NT2/D1 (cell line): Measurements from ENCODE around the gene CSNK1D.

Experiments
- DNase-seq: peaks from one replicate; pipeline ENCODE4 v3.0.0-alpha.2; 2011; ENCODE audit warnings: low read depth, low spot score
- H3K27me3 ChIP-seq: 2 replicates; pipeline ENCODE4 v1.6.0; 2011; ENCODE audit warnings: mild to moderate bottlenecking; ENCODE audit not compliant: insufficient read length, insufficient read depth
- H3K36me3 ChIP-seq: 2 replicates; pipeline ENCODE4 v1.6.1; 2011; ENCODE audit warnings: mild to moderate bottlenecking, low read length, mixed read lengths; ENCODE audit not compliant: insufficient read depth, insufficient read length
- H3K4me1 ChIP-seq: 2 replicates; pipeline ENCODE4 v1.5.1; 2011; ENCODE audit not compliant: insufficient read depth, insufficient read length
- H3K4me3 ChIP-seq: 2 replicates; pipeline ENCODE4 v1.5.1; 2011; ENCODE audit warnings: low read depth; ENCODE audit not compliant: insufficient read length
- H3K9ac ChIP-seq: 2 replicates; pipeline ENCODE4 v1.6.0; 2011; ENCODE audit warnings: low read depth; ENCODE audit not compliant: insufficient read length
- H3K9me3 ChIP-seq: 2 replicates; pipeline ENCODE4 v1.5.1; 2011; ENCODE audit warnings: mild to moderate bottlenecking, low read length; ENCODE audit not compliant: insufficient read depth
- SUZ12 ChIP-seq: IDR thresholded peaks from 2 replicates; pipeline ENCODE4 v1.6.1; 2011; ENCODE audit not compliant: insufficient read length, insufficient read depth; ENCODE audit errors: extremely low read depth
- YY1 ChIP-seq: IDR thresholded peaks from 2 replicates; pipeline ENCODE4 v1.6.1; 2011; ENCODE audit not compliant: insufficient read length, insufficient read depth
- ZNF274 ChIP-seq: IDR thresholded peaks from 2 replicates; pipeline ENCODE4 v1.6.1; 2011; ENCODE audit warnings: mild to moderate bottlenecking, low read depth, low read length

Gene CSNK1D

DNA sequence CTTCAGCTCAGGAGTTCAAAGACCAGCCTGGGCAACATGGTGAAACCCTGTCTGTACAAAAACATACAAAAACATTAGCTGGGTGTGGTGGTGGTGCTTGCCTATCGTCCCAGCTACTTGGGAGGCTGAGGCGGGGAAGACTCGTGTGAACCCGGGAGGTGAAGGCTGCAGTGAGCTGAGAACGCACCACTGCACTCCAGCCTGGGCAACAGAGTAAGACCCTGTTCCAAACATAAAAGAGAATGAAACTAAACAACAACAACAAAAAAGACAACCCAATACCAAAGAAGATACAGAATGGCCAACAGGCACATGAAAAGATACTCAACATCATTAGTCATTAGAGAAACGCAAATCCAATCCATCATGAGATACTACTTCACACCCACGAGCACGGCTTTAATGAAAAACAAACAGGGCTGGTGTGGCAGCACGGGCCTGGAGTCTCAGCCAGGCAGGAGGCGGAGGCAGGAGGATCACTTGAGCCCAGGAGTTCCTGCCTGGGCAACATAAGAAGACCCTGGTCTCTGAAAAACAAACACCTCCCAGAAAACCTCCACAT is 52.1 kb downstream of the CSNK1D start:
- Histone ChIP-seq H3K4me3 (no peak overlapping the region), H3K27me3 (no peaks in the 10 kb centered on the region), H3K9me3 (0 out of 2 replicates have a peak, but pooled peaks cover 3% of the 10 kb centered on the region), H3K36me3 (peaks cover 3% of the 10 kb centered on the region), H3K9ac (no peak overlapping the region), H3K4me1 (peaks cover 25% of the 10 kb centered on the region)
- TF ChIP-seq ZNF274 = no peak
- no peak for DNase-seq

DNA sequence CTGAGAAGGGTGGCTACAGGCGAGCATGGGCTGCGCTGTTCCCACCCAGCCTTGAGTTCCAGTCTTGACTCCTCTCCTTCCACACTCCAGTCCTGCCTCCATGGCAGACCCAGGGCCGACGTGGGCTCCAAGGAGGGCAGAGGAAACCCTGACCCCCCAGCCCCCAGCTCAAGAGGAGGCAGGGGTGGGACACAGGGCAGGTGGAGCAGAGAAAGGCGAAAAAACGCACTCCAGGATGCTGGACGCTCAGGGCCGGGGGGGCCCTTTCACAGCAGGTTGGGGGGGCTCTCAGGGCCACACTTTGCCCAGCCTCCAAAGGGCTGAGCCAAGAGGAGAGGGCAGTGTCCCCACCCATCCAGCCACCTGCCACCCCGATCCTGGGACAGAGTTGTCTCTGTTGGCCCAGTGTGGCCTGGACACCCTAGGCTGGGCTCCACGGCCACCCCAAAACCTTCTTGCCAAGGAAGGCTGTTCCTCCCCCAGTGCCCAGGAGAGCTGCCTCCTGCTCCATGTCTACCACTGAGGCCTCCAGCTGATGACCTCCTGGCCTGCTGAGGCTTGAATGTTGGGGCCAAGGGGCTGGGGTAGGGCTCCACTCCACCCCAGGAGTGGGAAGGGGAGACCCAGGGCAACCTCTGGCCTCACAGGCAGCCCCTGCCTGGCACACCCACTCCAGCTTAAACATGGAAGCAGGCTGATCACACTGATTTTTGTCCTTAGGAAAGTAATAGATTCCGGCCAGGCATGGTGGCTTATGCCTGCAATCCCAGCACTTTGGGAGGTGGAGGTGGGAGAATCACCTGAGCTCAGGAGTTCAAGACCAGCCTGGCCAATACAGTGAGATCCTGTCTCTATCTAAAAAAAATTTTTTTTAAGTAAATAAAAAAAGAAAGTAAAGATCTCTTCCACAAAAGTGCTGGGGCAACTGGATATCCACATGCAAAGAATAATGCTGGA is 53.5 kb downstream of the CSNK1D start:
- Histone ChIP-seq H3K27me3 (no peaks in the 10 kb centered on the region), H3K4me1 (peaks cover 15% of the 10 kb centered on the region), H3K36me3 (peaks cover 3% of the 10 kb centered on the region), H3K4me3 (no peak overlapping the region), H3K9ac (no peak overlapping the region), H3K9me3 (0 out of 2 replicates have a peak, but pooled peaks cover 3% of the 10 kb centered on the region)
- no peak for DNase-seq
- no peak for TF ChIP-seq YY1
- TF ChIP-seq ZNF274 = no peak
- TF ChIP-seq SUZ12 = no peak

DNA sequence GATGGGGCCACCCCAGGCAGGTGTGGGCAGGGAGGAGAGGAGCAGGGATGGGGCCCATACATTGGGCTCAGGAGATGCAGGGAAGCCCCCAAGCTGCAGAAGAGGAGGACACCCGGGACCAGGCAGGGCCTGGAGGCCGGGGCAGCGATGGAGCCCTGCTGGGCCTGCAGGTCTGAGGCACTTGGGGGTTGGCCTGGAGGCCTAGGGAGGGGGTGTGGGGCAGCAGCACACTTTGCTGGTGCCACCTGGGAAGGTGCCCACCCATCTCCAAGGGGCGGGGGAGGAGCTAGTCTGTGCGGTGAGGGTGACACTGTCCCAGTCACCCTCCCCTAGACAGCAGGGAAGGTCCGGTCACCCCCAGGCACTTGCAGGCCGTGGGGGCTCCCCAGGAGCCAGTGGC is 54.4 kb downstream of the CSNK1D start:
- peaks cover 4% of the 10 kb centered on the region for H3K27me3 ChIP-seq
- H3K9me3 ChIP-seq = 0 out of 2 replicates have a peak, but pooled peaks cover 3% of the 10 kb centered on the region
- no peak overlapping the region for H3K4me3 ChIP-seq
- peaks cover 15% of the 10 kb centered on the region for H3K4me1 ChIP-seq
- TF ChIP-seq ZNF274 (no peak), YY1 (no peak), SUZ12 (no peak)
- no peak overlapping the region for H3K9ac ChIP-seq
- H3K36me3 ChIP-seq = peaks cover 3% of the 10 kb centered on the region
- DNase-seq = no peak

DNA sequence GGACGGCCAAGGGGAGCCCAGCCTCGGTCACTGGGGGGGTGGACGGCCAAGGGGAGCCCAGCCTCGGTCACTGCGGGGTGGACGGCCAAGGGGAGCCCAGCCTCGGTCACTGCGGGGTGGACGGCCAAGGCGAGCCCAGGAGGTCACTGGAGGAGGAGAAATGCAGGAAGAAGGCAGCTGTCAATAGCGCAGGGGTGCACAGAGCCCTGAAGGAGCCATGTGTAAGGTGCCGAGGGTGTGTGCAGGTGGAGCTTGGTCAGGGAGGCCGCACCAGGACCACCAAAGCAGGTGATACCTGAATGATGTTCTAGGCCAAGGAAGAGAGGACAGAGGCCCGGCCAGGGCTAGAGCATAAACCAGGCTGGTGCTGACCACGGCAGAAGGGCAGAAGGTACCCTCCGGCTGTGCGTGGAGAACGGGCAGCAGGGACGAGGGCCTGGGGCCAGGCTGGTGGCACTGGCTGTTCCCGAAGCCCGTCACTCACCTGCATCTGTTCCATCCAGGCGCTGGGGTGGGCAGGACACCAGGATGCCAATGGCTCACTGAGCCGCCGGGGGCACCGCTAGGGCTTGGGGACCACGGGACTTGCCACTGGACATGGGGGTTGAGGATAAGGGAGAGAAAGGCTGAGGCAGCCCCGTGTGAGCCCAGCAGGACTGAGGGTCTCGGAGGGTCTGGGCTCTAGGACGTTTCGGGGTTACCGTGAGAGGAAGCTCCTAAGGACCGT is 55.0 kb downstream of the CSNK1D start:
- Histone ChIP-seq H3K9me3 (0 out of 2 replicates have a peak, but pooled peaks cover 3% of the 10 kb centered on the region), H3K9ac (no peak overlapping the region), H3K27me3 (peaks cover 7% of the 10 kb centered on the region), H3K4me1 (peaks cover 15% of the 10 kb centered on the region), H3K4me3 (no peak overlapping the region), H3K36me3 (no peaks in the 10 kb centered on the region)
- no peak for TF ChIP-seq ZNF274
- TF ChIP-seq YY1 = no peak
- TF ChIP-seq SUZ12 = no peak
- no peak for DNase-seq

DNA sequence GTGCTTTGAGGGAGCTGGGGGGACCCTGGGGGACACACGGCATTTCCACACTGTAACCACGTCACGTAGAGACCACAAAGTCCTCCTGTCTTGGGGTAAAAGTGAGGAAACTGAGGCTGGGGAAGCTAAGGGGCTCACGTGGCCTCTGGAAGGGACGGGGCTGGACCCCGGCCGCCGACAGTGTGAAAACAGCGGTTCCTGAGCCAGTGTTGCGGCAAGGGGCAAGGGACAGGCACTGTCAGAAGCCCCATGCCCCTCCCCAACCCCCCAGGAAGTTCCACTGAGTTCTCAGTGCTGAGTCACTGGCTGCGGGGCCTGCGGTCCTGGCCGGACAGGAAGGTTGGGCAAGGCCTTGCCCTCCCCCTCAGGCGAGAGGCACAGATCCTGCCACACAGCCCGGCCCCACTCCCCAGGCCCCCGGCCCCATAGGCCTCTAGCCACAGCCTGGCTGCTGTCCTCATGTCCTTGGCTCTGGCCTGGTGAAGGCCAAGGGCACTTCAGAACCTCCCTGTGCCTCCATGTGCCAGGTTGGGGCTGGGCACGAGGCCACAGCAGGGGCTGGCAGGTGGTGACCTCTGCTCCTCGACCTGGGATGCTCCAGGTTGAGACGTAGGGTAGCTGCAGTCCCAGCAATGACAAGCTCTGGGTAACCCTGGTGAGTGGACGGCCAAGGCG is 55.8 kb downstream of the CSNK1D start:
- H3K4me1 ChIP-seq = peaks cover 15% of the 10 kb centered on the region
- H3K9ac ChIP-seq = peak overlapping the region; percentile 56
- 0 out of 2 replicates have a peak, but pooled peaks cover 3% of the 10 kb centered on the region for H3K9me3 ChIP-seq
- H3K4me3 ChIP-seq = no peak overlapping the region
- no peaks in the 10 kb centered on the region for H3K36me3 ChIP-seq
- no peak for DNase-seq
- peaks cover 14% of the 10 kb centered on the region for H3K27me3 ChIP-seq
- no peak for TF ChIP-seq SUZ12
- no peak for TF ChIP-seq ZNF274
- TF ChIP-seq YY1 = no peak

DNA sequence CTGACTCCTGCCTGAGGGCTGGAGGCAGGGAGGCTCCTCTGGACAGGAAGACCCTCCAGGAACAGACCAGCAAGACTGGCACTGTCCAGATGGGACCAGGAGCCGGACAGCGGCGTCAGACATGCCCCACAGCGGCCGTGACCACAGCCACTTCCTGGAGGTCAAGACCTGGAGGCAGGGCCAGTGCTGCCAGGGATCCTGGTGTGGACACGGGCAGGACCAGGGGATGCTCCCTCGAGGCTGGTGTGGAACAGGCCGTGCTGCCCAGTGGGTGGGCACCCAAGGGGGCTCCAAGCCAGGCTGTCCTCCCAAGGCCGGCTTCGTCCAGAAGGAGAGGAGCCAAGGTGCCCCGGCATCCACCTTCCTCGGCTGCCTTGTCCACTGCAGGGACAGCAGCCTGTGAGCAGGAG is 56.4 kb downstream of the CSNK1D start:
- peaks cover 15% of the 10 kb centered on the region for H3K4me1 ChIP-seq
- peak overlapping the region; percentile 33 for H3K9ac ChIP-seq
- peaks cover 14% of the 10 kb centered on the region for H3K27me3 ChIP-seq
- TF ChIP-seq ZNF274 = no peak
- TF ChIP-seq YY1 = no peak
- no peak for TF ChIP-seq SUZ12
- 0 out of 2 replicates have a peak, but pooled peaks cover 3% of the 10 kb centered on the region for H3K9me3 ChIP-seq
- DNase-seq = no peak
- no peaks in the 10 kb centered on the region for H3K36me3 ChIP-seq
- H3K4me3 ChIP-seq = no peak overlapping the region
